Measurements from ENCODE around the gene SERGEF.
"Not testable (repeated sequence)": the region's sequence is repeated elsewhere in the genome, so short reads cannot be mapped to it uniquely, and the experiment has no call there.

Gene SERGEF

DNA sequence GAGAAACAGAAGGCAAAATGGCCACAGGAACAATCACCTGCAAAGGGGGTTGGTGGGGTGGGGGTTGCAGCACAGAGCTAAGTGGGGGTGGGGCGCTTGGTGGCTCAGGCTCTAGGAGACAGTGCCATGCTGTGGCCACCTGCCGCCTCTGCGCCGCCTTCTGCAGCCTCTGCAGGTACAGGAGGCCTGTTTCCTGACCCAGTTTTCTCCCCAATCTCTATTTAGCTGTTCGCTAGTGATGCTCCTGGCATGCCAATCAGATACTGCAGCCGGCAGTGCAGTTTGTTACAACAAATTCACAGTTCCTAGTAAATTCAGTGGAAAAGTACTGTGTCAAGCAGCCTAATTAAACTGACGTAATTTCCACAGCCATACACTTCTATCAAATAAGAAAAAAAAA lies 106.4 kb downstream of the SERGEF start:
- no peak for DNase-seq (ENCODE audit: low spot score)

DNA sequence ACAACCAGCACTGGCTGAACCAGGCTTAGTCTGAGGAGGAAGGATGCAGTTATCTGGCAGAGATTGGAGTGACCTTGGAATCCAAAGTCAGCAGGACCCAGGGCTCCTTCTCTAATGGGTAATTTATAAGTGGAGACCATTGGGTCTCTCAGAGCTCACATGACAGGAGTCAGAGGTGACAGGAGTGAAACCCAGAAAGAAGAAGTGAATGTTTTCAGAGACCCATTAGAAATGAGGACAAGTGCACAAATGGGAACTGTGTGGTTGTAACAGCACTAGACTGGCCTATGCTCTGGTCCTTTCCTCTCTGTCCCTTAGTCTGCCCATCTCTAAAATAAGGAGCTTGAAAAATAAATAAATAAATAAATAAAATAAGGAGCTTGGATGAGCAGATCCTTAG lies 107.4 kb downstream of the SERGEF start:
- no peak for DNase-seq (ENCODE audit: low spot score)

DNA sequence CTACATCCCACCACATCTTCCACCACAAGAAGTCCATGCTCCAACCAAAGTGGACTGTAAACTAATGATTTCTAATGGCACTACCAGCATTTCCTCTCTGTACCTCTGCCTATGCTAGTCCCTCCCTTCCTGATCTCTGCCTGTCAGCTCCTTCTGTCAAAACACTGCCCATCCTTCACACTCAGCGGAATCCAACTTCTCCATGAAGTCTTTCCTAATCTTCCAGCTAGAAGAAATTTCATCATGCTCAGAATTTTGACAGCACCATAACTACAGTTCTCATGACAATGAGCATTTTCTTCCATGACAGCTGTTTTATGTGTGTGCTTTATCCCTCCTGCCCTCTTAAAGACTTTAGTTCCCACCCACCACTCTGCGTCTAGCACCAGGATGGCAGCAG lies 111.4 kb downstream of the SERGEF start:
- no peak for DNase-seq (ENCODE audit: low spot score)

DNA sequence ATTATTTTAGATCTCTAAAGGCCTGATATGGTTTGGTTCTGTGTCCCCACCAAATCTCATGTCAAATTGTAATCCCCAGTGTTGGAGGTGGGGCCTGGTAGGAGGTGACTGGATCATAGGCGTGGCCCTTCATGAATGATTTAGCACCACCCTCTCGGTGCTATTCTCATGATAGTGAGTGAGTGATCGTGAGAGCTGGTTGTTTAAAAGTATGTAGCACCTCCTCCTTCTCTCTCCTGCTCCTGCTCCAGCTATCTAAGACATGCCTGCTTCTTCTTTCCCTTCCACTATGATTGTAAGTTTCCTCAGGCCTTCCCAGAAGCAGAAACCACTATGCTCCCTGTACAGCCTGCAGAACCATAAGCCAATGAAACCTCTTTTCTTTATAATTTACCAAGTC lies 114.1 kb downstream of the SERGEF start:
- peak; percentile 7 for DNase-seq (ENCODE audit: low spot score)

DNA sequence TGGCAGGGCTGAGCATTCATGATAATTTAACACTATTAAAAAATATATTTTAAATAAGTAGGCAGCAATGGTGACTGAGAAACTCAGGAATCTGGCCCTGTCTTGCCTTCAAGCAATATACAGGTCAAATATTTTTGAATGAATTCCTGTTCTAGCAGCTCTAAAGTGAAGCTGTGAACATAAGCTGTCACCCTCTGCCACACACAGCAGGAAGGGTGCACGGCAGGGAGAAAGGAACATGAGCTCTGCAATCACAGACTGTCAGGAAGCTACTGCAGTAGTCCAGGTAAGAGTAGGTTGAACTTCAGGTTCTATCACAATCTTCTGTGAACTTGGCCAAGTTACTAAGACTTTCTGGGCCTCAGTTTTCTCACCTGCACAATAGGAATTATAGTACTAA lies 114.8 kb downstream of the SERGEF start:
- DNase-seq (ENCODE audit: low spot score) = no peak

DNA sequence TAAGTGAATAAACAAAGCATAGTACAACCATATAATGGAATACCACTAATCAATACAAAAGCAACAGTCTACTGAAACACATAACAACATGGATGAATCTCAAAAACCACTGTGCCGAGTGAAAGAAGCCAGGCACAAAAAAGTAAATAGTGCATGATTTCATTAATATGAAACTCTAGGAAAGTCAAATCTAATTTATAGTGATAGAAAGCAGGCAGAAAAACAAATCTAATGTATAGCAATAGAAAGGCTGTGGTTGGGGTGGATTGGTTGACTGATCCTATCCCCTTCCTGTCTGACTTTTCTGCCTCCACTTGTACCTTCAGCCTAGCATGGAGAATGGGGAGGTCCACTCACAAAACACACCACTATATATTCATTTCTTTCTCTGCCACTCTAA lies 115.4 kb downstream of the SERGEF start:
- no peak for DNase-seq (ENCODE audit: low spot score)

DNA sequence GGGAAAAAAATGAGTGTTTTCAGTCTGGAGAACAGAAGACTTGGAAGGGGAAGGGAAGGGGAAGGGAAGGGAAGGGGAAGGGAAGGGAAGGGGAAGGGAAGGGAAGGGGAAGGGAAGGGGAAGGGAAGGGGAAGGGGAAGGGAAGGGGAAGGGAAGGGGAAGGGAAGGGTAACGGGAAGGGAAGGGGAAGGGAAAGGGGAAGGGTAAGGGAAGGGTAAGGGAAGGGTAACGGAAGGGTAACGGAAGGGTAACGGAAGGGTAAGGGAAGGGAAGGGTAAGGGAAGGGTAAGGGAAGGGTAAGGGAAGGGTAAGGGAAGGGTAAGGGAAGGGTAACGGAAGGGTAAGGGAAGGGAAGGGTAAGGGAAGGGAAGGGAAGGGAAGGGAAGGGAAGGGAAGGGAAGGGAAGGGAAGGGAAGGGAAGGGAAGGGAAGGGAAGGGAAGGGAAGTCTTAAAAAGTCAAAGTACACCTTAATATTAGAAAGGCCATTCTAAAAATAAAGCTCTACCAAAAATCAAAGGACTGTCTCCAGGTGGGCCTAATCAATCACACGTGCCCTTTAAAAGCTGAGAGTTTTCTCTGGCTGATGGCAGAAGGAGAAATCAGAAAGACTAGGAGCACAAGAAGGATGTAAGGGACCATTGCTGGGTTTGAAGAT lies 116.2 kb downstream of the SERGEF start:
- DNase-seq (ENCODE audit: low spot score) = not testable (repeated sequence)

DNA sequence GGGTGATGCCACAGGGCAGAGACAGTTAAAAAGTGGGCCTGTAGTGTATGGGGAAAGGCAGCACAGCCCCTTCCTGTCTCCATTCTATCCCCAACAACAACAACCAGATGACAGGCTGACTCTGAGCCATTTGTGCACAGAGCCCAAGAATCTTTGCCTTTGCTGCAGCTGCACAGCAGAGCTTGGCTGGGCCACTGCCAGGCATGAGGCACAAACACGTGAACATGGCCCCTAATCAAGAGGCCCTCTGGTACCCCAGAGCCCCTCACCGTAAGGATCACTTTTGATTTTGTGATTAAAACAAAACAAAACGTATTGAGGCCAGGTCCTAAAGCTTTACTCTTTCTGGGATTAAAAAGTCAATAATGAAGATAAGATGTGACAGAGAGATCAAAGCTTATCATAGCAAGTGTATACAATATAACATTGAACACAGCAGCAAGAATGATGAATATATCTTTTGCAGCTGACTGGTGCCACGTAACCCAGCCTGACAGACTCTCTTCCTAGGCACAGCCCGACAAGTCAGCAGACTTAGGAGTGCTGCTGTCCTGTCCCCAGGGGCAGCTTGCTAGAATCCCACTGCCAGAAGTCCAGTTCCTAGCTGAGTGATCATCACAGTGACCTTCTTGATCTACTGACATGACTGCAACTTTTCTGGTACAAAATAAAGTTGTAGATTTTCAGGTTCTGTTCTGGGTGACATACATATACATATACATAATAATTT lies 117.8 kb downstream of the SERGEF start:
- DNase-seq (ENCODE audit: low spot score) = no peak

DNA sequence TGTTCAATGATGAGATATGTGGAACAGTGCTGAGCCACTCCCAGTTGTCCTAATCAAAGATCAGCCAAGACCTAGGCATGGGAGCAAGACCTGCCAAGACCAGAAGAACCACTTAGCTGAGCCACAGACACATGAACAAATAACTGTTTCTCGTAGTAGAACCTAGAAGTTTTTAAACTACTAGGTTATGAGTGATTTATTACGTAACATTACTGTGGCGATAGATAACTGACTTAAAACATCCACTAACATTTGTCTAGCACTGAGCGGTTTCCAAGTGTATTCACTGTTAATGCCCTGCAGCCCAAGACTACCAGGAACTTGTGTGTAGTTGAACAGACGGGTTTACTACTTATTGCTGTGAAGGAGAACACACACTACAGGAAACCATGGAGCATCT lies 120.4 kb downstream of the SERGEF start:
- no peak for DNase-seq (ENCODE audit: low spot score)

DNA sequence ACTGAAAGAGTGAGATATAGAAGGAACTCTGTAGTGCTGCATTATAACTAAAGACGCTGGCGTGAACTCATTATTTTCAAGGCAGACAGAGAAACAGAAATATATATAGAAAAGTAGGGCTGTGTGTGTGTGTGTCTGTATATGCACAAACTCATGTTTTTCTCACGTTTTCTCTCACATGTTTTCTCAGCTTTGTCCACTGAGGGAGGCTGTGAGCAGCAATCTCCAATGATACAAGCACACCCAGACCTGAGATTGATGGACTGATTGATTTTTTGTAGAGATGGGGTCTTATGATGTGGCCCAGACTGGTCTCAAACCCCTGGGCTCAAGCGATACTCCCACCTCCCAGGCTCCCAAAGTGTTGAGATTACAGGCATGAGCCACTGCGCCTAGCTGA lies 122.5 kb downstream of the SERGEF start:
- peak; percentile 12 for DNase-seq (ENCODE audit: low spot score)

DNA sequence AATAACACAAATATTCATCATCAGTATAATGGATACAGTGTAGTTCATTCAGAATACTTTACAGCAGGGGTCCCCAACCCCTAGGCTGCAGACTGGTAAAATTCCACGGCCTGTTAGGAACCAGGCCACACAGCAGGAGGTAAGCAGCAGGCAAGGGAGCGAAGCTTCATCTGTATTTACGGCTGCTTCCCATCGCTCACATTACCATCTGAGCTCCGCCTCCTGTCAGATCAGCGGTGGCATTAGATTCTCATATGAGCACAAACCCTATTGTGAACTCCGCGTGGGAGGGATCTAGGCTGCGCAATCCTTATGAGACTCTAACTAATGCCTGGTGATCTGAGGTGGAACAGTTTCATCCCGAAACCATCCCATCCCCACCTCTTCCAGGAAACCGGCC lies 125.1 kb downstream of the SERGEF start:
- DNase-seq (ENCODE audit: low spot score) = no peak

DNA sequence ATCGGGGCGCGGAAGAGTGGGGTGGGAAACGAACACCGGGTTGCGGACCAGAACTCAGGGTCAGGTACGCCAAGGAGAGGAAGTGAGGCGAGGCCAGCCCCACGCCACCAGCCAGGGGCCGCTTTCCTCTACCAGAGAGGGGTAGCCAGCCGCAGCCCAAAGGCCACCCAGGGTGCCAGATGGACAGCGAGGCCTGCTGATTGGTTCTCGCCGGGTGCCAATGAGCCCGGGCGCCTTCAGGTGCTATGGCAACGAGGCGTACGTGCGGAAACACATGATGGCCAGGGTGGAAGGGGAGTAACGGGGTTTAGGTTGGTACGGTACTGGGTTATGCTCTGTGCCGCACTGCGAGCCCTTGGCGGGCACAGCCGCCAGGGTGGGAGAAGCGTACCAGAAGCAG lies 128.9 kb downstream of the SERGEF start:
- DNase-seq (ENCODE audit: low spot score) = no peak

DNA sequence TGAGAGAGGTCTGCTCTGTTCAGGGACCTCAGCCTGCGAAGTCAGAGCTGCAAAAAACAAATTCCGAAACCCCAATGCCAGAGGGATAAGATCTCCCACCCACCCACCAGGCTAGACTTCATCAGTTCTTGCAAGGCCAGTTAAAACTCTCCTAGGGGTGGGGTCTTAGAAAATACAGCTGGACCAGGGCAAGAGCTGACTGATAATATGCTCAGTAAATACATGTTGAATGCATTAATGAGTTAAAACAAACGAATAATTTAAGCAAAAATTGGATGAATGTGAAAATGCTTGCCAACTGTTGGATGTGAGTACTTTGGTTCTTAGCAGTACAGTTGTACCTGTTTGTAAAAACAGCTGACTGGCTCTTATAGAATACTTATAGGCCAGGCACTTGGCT lies 129.8 kb downstream of the SERGEF start:
- DNase-seq (ENCODE audit: low spot score) = no peak

DNA sequence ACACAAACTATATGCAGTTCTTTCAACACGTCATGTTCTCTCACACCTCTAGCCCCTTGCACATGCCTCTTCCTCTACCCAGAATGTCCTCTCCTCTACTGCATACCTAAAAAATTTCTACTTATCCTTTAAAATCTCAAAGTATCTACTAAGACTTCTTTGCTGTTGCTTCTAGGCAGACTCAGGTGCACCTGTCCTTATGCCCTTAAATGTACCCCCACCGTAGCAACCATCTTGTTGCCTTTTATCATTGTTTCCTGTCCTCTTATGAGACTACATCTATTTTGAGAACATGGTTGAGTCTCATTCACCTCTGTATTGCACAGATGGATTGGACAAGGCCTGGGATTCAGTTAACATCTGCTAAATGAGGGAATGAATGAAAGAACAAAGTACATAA lies 134.1 kb downstream of the SERGEF start:
- no peak for DNase-seq (ENCODE audit: low spot score)

DNA sequence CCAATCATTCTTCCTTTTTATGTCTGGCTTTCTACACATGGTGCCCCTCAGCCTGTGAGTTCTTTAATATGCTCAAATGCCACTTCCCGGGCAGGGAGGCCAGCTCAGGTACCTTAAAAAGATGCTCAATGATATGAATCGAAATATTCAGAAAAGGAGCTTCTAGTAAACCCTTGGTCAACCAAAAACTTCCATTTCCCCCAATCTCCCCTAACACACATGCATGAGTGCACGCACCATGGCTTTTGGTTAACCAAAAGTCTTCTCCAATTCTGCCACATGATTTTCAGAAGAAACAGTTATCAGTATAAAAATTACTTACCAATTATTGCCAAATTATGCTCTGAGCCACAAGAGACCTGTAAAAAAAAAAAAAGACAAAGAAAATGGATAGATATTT lies 135.0 kb downstream of the SERGEF start:
- DNase-seq (ENCODE audit: low spot score) = no peak

DNA sequence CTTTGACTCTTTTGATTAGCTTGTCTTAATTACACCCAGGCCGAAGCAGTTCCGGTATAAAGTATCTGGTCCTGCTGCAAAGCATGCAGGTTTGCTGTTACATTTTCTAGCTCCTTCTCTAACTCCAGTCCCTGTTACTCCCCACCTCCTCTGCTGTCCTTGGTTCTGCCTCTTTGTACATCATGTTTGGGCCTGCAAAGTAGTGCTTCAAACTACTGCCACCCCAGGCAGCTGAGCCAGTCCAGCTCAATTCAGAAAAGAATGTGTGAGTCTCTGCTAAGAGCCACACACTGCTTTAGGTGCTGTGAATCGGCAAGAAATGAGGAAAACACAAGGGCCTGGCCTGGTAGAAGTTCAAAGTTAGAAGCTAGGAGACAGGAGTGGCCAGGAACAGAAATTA lies 136.0 kb downstream of the SERGEF start:
- DNase-seq (ENCODE audit: low spot score) = no peak

DNA sequence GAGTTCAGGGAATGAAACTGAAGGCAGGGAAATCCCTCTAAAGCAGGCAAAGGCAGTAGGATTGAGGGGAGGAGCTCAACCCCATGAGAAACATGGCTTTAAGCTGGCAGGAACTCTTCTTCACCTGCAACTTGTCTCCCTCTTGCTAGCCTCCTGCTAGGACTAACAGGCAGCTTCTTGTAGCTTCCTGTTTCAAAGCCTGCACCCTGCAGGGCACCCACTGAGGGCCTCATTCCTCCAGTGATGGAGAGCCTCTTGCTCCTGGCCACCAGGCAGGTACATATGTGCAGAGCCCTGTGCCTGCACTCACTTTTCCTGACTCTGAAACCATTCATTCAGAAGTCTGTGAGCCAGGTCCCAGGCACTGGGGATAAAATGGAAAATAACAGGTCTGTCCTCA lies 137.0 kb downstream of the SERGEF start:
- no peak for DNase-seq (ENCODE audit: low spot score)

DNA sequence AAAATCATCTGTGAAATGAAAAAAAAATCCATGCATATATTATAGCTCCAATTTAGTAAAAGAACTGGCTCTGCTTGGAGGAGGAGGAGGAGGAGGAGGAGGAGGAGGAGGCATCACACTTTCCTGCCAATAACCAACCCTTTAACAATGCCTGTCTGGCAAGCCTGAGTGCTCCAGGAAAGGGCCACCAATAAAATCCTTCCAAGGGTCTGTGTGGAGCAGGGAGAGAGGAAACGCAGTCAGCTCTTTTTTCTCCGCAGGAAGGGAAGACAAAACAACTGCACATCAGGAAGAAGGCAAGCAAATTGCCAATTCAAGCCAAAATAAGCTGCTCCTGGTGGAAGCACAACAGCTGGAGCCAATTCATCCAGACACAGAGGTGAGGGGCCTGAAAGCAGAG lies 139.3 kb downstream of the SERGEF start:
- DNase-seq (ENCODE audit: low spot score) = no peak

DNA sequence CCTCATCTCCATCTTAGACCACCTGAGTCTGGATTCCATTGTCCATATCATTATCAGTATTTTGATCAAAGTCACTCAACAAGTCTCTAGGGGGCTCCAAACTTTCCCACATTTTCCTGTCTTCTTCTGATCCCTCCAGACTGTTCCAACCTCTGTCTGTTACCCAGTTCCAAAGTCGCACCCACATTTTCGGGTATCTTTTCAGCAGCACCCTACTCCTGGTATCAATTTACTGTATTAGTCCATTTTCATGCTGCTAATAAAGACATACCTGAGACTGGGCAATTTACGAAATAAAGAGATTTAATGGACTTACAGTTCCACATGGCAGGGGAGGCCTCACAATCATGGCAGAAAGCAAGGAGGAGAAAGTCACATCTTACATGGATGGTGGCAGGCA lies 144.4 kb downstream of the SERGEF start:
- DNase-seq (ENCODE audit: low spot score) = not testable (repeated sequence)

DNA sequence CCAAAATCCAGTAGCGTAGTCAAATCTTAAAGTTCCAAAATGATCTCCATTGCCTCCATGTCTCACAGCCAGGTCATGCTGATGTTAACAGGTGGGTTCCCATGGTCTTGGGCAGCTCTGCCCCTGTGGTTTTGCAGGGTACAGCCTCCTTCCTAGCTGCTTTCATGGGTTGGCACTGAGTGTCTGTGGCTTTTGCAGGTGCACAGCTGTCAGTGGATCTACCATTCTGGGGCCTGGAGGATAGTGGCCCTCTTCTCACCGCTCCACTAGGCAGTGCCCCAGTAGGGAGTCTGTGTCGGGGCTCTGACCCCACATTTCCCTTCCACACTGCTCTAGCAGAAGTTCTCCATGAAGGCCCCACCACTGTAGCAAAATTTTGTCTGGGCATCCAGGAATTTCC lies 145.5 kb downstream of the SERGEF start:
- DNase-seq (ENCODE audit: low spot score) = no peak

DNA sequence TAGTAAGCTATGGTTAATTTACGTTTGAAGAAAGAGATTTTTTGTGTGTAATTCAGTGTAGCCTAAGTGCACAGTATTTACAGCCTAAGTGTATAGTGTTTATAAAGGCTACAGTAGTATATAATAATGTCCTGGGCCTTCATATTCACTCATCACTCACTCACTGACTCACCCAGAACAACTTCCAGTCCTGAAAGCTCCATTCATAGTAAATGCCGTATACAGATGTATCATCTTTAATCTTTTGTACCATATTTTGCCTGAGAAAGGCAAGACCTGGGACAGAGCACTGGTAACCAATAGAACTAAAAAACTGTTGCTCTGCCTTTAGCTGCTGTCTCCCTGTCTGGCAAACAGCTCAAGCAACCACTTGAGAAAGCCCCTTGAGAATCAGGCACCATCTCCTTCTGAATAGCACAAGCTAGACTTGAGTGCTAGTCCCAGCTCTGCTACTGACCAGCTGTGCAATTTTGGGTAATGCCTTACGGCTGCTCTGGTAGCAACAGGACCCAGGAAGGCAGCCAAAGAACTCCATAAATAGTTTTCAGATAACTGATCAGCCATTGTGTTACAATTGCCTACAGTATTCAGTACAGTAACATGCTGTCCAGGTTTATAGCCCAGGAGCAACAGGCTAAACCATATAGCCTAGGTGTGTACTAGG lies 146.9 kb downstream of the SERGEF start:
- no peak for DNase-seq (ENCODE audit: low spot score)

DNA sequence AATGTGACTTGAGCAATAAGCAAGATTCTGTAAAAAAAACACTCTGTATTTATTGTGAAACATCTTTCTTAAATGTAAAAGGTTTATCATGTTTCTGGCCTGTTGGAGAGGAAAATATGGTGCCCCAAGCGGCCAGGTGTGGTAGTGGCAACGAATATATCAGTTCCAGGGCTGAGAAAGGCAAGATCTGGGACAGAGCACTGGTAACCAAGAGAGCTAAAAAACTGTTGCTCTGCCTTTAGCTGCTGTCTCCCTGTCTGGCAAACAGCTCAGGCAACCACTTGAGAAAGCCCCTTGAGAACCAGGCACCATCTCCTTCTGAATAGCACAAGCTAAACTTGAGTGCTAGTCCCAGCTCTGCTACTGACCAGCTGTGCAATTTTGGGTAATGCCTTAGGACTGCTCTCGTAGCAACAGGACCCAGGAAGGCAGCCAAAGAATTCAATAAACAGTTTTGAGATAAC lies 148.3 kb downstream of the SERGEF start:
- DNase-seq (ENCODE audit: low spot score) = no peak

DNA sequence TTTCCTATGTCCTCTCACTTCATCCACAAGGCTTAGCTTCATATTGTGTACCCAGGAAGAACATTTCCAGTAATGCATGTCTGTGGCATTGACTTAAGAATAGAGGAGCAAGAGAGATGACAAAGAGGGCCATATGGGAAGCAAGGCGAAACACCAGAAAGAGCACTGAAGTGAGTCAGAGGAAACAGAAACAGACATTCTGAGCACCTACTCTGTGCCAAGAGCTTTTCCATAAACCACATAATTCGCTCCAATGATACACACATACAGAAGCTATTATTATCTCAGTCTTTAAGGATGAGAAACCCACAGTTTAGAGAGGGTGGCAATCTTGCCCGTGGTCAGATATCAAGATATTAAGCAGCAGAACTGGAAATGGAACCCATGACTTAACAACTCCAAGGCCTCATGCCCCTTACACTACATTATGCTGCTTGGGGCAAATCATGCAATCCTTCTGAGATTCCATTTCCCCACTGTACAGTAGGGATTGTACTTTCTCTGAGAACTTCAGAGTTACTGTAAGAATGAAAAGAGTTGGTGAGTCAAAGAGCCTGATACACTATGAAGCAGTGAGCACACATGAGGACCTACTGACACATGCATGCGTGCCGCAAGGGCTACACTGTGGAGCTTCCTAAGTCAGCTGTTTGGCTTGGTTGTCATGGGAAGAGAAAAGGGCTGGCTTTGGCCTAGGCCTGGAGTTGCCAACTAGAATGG lies 151.7 kb downstream of the SERGEF start:
- no peak for DNase-seq (ENCODE audit: low spot score)
